Stimulated activated CD8-positive, alpha-beta memory T cell treated with anti-CD3 and anti-CD28 coated beads, Interleukin-2, amount 100 ng/mL, for 1 hour (primary cell): Measurements from ENCODE around the gene CDH19.
"Not testable (repeated sequence)": the region's sequence is repeated elsewhere in the genome, so short reads cannot be mapped to it uniquely, and the experiment has no call there.

Experiments
- DNase-seq, 2 donors: peaks; one replicate each; pipeline ENCODE4 v3.0.0-alpha.2; 2020; ENCODE audit warnings: low read depth in 2 of 2

Gene CDH19

DNA sequence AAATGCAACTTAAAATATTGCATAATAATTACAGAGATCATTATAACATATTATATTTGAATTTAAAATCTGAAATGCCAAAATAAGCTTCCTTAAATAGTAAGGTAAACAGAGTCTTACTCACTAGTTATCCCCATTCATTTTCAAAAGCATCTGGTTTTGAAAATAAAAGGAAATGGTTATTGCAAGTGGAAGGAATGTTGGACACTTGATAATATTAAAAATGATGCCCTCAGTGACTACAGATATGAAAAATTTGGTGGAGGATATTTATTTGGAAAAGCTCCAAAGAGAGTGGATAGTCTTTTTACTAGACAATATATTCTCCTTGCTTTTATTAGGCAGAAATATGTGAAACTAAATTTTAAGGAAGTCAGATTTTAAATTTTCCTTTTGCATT is 39.7 kb downstream of the CDH19 start:
- no peak for DNase-seq

GRCh38 chr18:66562279-66562678 is 41.6 kb downstream of the CDH19 start:
- no peak for DNase-seq

- DNase-seq: no peak
Measured at GRCh38 chr18:66560094-66560493, 43.8 kb downstream of the CDH19 start.

- DNase-seq: no peak
Measured at GRCh38 chr18:66558773-66559172, 45.1 kb downstream of the CDH19 start.

GRCh38 chr18:66557091-66557490 is 46.8 kb downstream of the CDH19 start:
- DNase-seq: no peak

GRCh38 chr18:66555585-66555984 is 48.3 kb downstream of the CDH19 start:
- no peak for DNase-seq

DNA sequence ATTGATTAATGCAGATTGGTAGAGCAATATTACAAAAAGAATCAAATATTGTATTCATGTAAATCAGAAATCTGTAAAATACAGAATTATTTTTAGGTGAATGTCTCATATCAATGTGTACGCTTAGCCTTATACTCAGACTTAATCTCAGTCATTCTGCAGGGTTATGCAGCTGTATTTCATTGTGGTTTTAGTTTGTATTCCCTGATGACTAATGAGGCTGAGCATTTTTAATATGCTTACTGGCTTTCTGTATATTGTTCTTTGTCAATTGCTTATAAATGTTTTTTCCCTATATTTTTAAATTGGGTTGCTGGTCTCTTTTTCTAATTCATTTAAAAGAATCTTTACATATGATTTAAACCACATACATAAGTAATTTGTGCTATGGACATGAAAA is 50.1 kb downstream of the CDH19 start:
- DNase-seq: no peak

DNA sequence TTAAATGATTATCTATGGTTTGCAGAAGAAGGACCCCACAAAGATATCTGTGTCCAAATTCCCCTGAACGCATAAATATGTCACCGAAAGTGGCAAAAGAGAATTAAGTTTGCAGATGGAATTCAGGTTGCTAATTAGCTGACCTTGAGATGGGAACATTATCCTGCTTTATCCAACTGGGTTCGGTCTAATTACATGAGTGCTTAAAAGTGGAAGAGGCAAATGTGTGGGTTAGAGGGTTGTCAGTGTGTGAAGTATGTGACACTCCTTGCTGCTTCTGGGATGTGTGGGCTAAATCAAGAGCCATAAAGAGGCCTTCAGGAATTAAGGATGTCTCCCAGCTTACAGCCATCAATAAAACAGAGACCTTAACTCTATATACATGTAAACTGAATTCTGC is 53.5 kb downstream of the CDH19 start:
- no peak for DNase-seq

DNA sequence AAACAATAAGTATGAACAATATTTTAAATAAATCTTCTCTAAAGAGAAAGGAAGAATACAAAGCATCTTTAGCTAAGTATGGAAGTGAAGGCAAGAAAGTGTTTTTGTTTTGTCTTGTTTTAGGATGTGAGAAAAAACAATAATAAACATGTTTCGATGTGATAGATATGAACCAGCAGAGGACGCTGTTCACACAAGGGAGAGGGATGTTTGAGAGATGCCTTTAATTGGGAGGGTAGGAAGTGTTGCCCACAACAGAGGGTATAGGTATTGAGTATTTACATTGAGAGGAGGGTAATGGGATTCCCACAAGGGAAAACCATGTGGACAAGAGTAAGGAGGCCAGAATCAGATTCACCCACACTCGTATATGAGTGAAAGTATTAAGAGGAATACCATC is 55.1 kb downstream of the CDH19 start:
- DNase-seq: no peak

GRCh38 chr18:66534110-66534509 is 69.8 kb downstream of the CDH19 start:
- no peak for DNase-seq

DNA sequence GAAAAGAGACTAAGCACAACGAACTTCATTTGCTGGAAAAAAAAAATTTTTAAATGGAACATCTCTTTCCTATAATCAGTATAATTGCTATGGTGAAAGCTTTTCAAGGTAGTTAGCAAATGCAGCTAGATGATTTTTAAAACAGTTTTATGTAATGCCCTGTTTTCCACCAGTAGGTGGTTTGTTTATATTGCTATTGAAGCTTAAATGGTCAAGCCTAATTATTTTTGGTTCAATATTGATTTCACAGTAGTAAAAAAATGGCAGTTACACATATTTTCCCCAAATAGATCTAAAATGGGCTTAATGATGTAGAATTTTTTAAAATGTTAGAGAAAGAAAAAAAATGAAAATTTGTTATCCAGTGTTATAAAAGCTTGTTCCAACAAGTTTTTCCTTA is 70.2 kb downstream of the CDH19 start:
- no peak for DNase-seq

DNA sequence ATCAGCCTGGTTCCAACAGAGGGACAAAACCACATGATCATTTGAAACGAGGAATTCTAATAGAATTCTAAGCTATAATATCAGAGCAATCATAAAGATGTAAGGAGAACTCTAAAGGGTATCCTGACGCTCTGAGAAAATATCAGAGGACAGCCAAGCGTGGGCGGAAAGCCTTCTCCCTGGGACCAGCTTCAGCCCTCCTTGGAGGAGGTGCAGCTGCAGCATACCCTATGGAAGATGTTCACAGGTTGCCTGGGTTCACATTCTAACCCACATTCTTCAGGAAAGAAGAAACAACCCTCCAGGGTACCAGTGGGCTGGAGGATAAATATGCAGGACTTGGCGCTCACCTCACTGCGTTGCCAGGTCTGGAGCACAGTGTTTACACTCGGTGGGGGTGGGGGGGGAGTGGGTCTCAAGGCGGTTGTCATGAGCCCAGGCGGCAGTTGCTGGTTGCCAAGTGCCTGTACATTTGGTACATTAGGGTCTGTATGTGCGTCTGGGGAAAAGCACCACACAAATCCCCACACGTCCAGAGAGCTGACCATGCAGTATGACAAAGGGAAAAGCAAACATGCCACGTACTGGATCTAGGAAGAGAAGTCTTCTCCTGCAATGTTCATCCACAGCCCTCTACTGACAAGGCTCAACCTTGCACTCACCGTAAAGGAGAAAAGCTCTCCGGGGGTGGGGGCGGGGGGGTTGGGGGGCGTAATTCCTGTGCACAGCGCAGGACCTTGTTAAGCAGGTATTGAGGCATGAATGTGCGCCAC is 80.5 kb downstream of the CDH19 start:
- DNase-seq: no peak

- no peak for DNase-seq
Measured at GRCh38 chr18:66513996-66514395, 89.9 kb downstream of the CDH19 start.

GRCh38 chr18:66511792-66512191 is 92.1 kb downstream of the CDH19 start:
- no peak for DNase-seq

- no peak for DNase-seq
Measured at GRCh38 chr18:66511289-66511688, 92.6 kb downstream of the CDH19 start.

DNA sequence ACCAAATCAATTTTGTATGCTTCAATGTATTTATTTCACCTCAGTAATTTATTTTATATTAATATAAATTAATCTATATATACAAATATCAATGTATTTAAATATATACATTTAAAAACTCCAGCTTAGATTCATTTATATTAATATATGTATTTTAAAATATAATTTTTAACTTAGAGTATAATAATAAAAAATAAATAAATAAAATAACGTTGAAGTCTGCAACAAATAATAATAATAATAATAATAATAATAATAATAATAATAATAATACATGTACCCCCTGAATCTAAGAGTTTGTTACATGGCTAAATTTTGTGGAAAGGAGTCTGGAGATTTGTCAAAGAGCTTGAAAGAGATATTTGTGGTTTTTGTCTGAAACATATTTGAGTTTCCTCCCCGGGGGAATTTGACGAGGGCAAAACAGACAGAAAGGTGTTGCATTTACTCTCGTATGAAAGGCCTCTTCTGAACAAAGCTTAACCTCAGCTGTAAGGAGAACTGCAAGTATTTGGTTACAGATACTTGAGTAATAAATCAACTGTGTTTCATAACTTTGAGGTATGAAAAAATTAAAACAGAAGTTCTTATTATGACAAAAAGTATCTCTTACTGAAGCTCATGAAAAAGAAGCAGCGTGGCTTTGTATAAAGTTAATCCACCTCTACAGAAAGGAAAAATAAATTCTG is 93.4 kb downstream of the CDH19 start:
- no peak for DNase-seq

GRCh38 chr18:66508937-66509336 is 95.0 kb downstream of the CDH19 start:
- DNase-seq: no peak

- DNase-seq: no peak
Measured at GRCh38 chr18:66506178-66506577, 97.7 kb downstream of the CDH19 start.

- DNase-seq: no peak
Measured at GRCh38 chr18:66497351-66497750, 106.5 kb downstream of the CDH19 start.

DNA sequence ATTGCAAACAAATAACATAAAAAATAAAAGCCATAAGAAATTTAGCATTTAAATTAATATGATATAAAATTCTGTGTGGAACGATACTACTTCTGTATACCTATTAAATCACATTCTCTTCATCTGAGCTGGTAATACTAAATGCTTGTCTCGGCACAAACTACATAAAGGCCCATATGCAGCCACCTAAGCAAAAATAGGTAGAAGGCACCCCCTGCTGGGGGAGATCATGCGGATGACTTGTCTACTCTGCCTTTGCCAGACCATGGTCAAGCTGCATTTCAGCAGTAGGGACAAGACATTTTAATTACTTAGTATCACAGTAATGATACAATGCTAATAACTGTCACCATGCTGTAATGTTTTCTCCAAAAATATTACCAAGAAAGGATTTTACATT is 108.0 kb downstream of the CDH19 start:
- DNase-seq: no peak

DNA sequence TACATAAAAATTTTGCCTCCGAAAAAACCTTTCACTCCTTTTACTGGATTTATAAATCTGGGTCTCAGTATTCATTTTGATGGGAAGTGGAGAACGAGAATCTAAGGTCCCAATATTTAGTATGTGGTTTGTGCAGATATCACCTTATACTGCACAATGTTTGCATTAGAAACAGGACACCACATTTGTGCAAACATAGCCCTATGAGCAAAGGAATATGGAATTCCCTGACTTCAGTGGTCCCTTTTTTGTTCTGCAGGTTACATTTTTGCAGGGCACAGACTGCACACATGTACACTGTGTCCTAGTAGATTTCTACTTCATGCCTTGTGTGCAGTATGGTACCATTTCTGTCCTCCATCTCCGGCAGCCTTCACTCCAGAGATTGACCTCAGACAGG is 130.0 kb downstream of the CDH19 start:
- no peak for DNase-seq

DNA sequence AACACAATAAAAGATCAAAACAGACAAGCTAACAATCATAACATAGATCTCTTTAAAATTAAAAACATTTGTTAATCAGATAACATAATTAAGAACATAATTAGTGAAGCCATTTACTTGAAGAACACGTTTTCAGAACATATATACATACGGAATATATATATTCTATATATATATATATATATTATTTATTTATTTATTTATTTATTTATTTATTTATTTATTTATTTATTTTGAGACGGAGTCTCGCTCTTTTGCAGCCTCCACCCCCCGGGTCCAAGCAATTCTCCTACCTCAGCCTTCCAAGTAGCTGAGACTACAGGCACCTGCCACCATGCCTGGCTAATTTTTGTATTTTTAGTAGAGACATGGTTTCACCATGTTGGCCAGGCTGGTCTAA is 137.7 kb downstream of the CDH19 start:
- not testable (repeated sequence) for DNase-seq

DNA sequence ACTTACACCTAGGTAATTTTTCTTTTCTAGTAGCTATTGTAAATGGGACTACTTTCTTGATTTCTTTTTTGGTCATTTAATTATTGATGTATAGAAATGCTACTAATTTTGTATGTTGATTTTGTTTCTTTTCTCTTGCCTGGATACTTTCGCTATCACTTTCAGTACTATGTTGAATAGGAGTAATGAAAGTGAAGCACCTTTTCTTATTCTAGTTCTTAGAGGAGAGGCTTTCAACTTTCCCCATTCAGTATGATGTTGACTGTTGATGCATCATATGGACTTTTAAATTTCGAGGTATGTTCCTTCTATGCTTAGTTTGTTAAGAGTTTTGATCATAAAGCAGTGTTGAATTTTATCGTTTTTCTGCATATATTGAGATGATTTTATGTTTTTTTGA is 142.5 kb downstream of the CDH19 start:
- DNase-seq: no peak

GRCh38 chr18:66457245-66457644 is 146.6 kb downstream of the CDH19 start:
- no peak for DNase-seq
